Measurements from ENCODE around the gene ACR. TPM values are rescaled to one million over a fixed set of nuclear protein-coding genes. Genes with fewer than 3 reads are reported as not detected.

ACR gene
- total and polyA plus RNA-seq, 4 donors, result 0.07 to 0.17 (median 0.12) TPM

- no peak for TF ChIP-seq YY1 (IDR thresholded peaks at IDR 0.05)
- TF ChIP-seq ZBTB33 (IDR thresholded peaks at IDR 0.05), result no peak
- TF ChIP-seq NR2F2 (IDR thresholded peaks at IDR 0.05), result no peak
- TF ChIP-seq FOXA2 (IDR thresholded peaks at IDR 0.05), result no peak
Observed at GRCh38 chr22:50712341-50713007, 25.5 kb upstream of the ACR start (continued).

GRCh38 chr22:50713008-50713385, 25.0 kb upstream of the ACR start:
- H3K27ac ChIP-seq (ENCODE audit: low read depth in 1 of 2, low read length in 2 of 2), result no peak overlapping the region

More at GRCh38 chr22:50713008-50713385, 25.0 kb upstream of the ACR start:
- WGBS, result 86% methylated on average over 13 of the region's 13 CpGs
- Histone ChIP-seq H3K9ac (ENCODE audit: low read depth in 1 of 2, low read length in 2 of 2) (no peak overlapping the region), H3K4me3 (ENCODE audit: low read depth in 1 of 3, low read length in 3 of 3) (no peak overlapping the region), H3K27me3 (ENCODE audit: control insufficient read depth in 4 of 4, insufficient read depth in 4 of 4, low read length in 3 of 4) (no peaks in the 10 kb centered on the region), H3K9me3 (ENCODE audit: control insufficient read depth in 4 of 4, low read length in 3 of 4) (no peaks in the 10 kb centered on the region), H3K36me3 (ENCODE audit: control insufficient read depth in 4 of 4, insufficient read depth in 3 of 4, low read depth in 1 of 4, low read length in 3 of 4) (peaks cover 0 to 20% (median 0%) of the 10 kb centered on the region in 4 donors), H3K4me1 (ENCODE audit: control insufficient read depth in 4 of 4, insufficient read depth in 4 of 4, low read length in 3 of 4) (peaks cover 0 to 16% (median 6%) of the 10 kb centered on the region in 4 donors)
- no peak for TF ChIP-seq CTCF (IDR thresholded peaks at IDR 0.05; ENCODE audit: low read depth, low read length, missing input control)
- no peak for TF ChIP-seq HNF4G (IDR thresholded peaks at IDR 0.05)
- no peak for TF ChIP-seq RXRA (IDR thresholded peaks at IDR 0.05)
- TF ChIP-seq MAX (IDR thresholded peaks at IDR 0.05), result no peak
- no peak for TF ChIP-seq REST (IDR thresholded peaks at IDR 0.05)
- no peak for TF ChIP-seq SP1 (IDR thresholded peaks at IDR 0.05)
- TF ChIP-seq RAD21 (IDR thresholded peaks at IDR 0.05), result no peak
- TF ChIP-seq HNF4A (conservative IDR thresholded peaks at IDR 0.05), result no peak
- TF ChIP-seq JUND (IDR thresholded peaks at IDR 0.05), result no peak
- no peak for TF ChIP-seq FOXA1 (IDR thresholded peaks at IDR 0.05)
- DNase-seq (ENCODE audit: low spot score), result no peak

Measured in liver (tissue), 9 donors.